ENCODE results near the gene SLC35A2.
"Not testable (repeated sequence)": the region's sequence is repeated elsewhere in the genome, so short reads cannot be mapped to it uniquely, and the experiment has no call there.

SLC35A2 gene

DNA sequence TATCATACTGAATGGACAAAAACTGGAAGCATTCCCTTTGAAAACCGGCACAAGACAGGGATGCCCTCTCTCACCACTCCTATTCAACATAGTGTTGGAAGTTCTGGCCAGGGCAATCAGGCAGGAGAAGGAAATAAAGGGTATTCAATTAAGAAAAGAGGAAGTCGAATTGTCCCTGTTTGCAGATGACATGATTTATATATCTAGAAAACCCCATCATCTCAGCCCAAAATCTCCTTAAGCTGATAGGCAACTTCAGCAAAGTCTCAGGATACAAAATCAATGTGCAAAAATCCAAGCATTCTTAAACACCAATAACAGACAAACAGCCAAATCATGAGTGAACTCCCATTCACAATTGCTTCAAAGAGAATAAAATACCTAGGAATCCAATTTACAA lies 39.4 kb downstream of the SLC35A2 start:
- not testable (repeated sequence) for H3K36me3 ChIP-seq (ENCODE audit: control insufficient read depth, low read depth, low read length); H3K4me3 ChIP-seq (ENCODE audit: low read length)

DNA sequence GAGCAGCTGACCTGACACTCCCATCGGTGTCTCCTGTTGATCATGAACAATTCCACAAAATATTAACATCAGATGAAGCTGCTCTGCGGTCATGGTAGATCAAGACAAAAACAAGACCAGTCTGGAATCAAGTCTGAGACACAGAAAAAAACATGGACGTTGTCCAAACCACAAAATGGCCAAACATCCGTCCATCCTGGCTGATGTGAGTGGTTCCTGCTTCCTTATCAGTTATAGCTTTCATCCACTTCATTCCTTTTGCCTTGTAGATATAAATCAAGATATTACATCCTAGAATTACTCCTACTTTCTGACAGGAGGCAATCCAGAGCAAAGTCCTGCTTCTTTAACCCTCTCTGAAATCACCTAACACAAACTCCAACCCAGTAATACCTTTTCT lies 47.2 kb downstream of the SLC35A2 start:
- Histone ChIP-seq H3K36me3 (ENCODE audit: control insufficient read depth, low read depth, low read length) (no peaks in the 10 kb centered on the region), H3K9ac (ENCODE audit: low read length) (no peak overlapping the region), H3K27ac (ENCODE audit: low read length) (no peak overlapping the region), H3K4me1 (ENCODE audit: control insufficient read depth, low read depth, low read length) (no peaks in the 10 kb centered on the region), H3K4me3 (ENCODE audit: low read length) (no peak overlapping the region), H3K27me3 (ENCODE audit: control insufficient read depth, insufficient read depth, low read length) (no peaks in the 10 kb centered on the region), H3K9me3 (ENCODE audit: control insufficient read depth, low read depth, low read length) (peaks cover 13% of the 10 kb centered on the region)

More for the DNA sequence above, 39.4 kb downstream of the SLC35A2 start:
- not testable (repeated sequence) for H3K9me3 ChIP-seq (ENCODE audit: control insufficient read depth, low read depth, low read length); H3K27ac ChIP-seq (ENCODE audit: low read length); H3K9ac ChIP-seq (ENCODE audit: low read length); H3K27me3 ChIP-seq (ENCODE audit: control insufficient read depth, insufficient read depth, low read length); H3K4me1 ChIP-seq (ENCODE audit: control insufficient read depth, low read depth, low read length)

- Histone ChIP-seq H3K27me3 (ENCODE audit: control insufficient read depth, insufficient read depth, low read length) (no peaks in the 10 kb centered on the region), H3K4me3 (ENCODE audit: low read length) (no peak overlapping the region), H3K27ac (ENCODE audit: low read length) (no peak overlapping the region), H3K9me3 (ENCODE audit: control insufficient read depth, low read depth, low read length) (peaks cover 10% of the 10 kb centered on the region), H3K36me3 (ENCODE audit: control insufficient read depth, low read depth, low read length) (no peaks in the 10 kb centered on the region), H3K4me1 (ENCODE audit: control insufficient read depth, low read depth, low read length) (no peaks in the 10 kb centered on the region), H3K9ac (ENCODE audit: low read length) (no peak overlapping the region)
Measured at GRCh38 chrX:48854898-48855297, 56.5 kb downstream of the SLC35A2 start.

- H3K4me3 ChIP-seq (ENCODE audit: low read length); H3K36me3 ChIP-seq (ENCODE audit: control insufficient read depth, low read depth, low read length); H3K27me3 ChIP-seq (ENCODE audit: control insufficient read depth, insufficient read depth, low read length); H3K9ac ChIP-seq (ENCODE audit: low read length); H3K27ac ChIP-seq (ENCODE audit: low read length); H3K4me1 ChIP-seq (ENCODE audit: control insufficient read depth, low read depth, low read length): not testable (repeated sequence)
- peaks cover 13% of the 10 kb centered on the region for H3K9me3 ChIP-seq (ENCODE audit: control insufficient read depth, low read depth, low read length)
Measured at GRCh38 chrX:48854121-48854804, 57.2 kb downstream of the SLC35A2 start.

- H3K9ac ChIP-seq (ENCODE audit: low read length); H3K4me3 ChIP-seq (ENCODE audit: low read length); H3K27me3 ChIP-seq (ENCODE audit: control insufficient read depth, insufficient read depth, low read length); H3K4me1 ChIP-seq (ENCODE audit: control insufficient read depth, low read depth, low read length); H3K36me3 ChIP-seq (ENCODE audit: control insufficient read depth, low read depth, low read length); H3K27ac ChIP-seq (ENCODE audit: low read length): not testable (repeated sequence)
- H3K9me3 ChIP-seq (ENCODE audit: control insufficient read depth, low read depth, low read length): peaks cover 15% of the 10 kb centered on the region
Measured at GRCh38 chrX:48853494-48853893, 58.0 kb downstream of the SLC35A2 start.

Data from iPS-18a (cell line).